Measurements from ENCODE around the gene ZIC5. TPM values are rescaled to one million over a fixed set of nuclear protein-coding genes. Genes with fewer than 3 reads are reported as not detected.

Gene ZIC5
- total and polyA plus RNA-seq, 12 donors = 0.04 TPM; not detected in 11

- no peaks in the 10 kb centered on the region for H3K9me3 ChIP-seq (replicated peaks in 1 of 3)
- peaks cover 10 to 24% of the 10 kb centered on the region in 2 donors for H3K4me1 ChIP-seq (replicated peaks in 1 of 2)
- intact Hi-C loops (cut with DNase I) = no loop called here
- no peak for TF ChIP-seq CTCF (IDR thresholded peaks at IDR 0.05)
- no peak for TF ChIP-seq POLR2A (IDR thresholded peaks at IDR 0.05)
- no peak overlapping the region for H3K27ac ChIP-seq
- 36 to 56% (median 38%) methylated on average over 13 to 19 of the region's 19 CpGs for WGBS, 4 donors
- DNase-seq = peak in 1 of 7 donors; percentile 30
- H3K4me3 ChIP-seq = no peak overlapping the region
- no peaks in the 10 kb centered on the region for H3K36me3 ChIP-seq (replicated peaks in 1 of 2)
- H3K27me3 ChIP-seq = peaks cover 97% of the 10 kb centered on the region
Measured at GRCh38 chr13:99975626-99976025, 4.1 kb upstream of the ZIC5 start.

- Histone ChIP-seq H3K36me3 (replicated peaks in 1 of 2) (no peaks in the 10 kb centered on the region), H3K27me3 (peaks cover 96% of the 10 kb centered on the region), H3K4me3 (no peak overlapping the region), H3K27ac (no peak overlapping the region), H3K4me1 (replicated peaks in 1 of 2) (peaks cover 4 to 18% of the 10 kb centered on the region in 2 donors), H3K9me3 (replicated peaks in 1 of 3) (no peaks in the 10 kb centered on the region)
- whole genome bisulfite sequencing, 4 donors = 11 to 19% (median 14%) methylated on average over 17 to 34 of the region's 34 CpGs
- peak in 1 of 7 donors; percentile 44 for DNase-seq
- intact Hi-C loops (cut with DNase I) = no loop called here
- no peak for TF ChIP-seq POLR2A (IDR thresholded peaks at IDR 0.05)
- TF ChIP-seq CTCF (IDR thresholded peaks at IDR 0.05) = no peak
Measured at GRCh38 chr13:99974939-99975561, 3.5 kb upstream of the ZIC5 start.

GRCh38 chr13:99974296-99974938 lies 2.9 kb upstream of the ZIC5 start:
- no peaks in the 10 kb centered on the region for H3K36me3 ChIP-seq (replicated peaks in 1 of 2)
- intact Hi-C loops (cut with DNase I) = no loop called here
- peaks cover 96% of the 10 kb centered on the region for H3K27me3 ChIP-seq
- H3K4me3 ChIP-seq = no peak overlapping the region
- peaks cover 0 to 17% of the 10 kb centered on the region in 2 donors for H3K4me1 ChIP-seq (replicated peaks in 1 of 2)
- DNase-seq = no peak
- WGBS, 4 donors = 21 to 25% (median 22%) methylated on average over 12 to 18 of the region's 18 CpGs
- H3K27ac ChIP-seq = no peak overlapping the region
- H3K9me3 ChIP-seq (replicated peaks in 1 of 3) = no peaks in the 10 kb centered on the region
- TF ChIP-seq POLR2A (IDR thresholded peaks at IDR 0.05) (no peak), CTCF (IDR thresholded peaks at IDR 0.05) (no peak)

- intact Hi-C loops (cut with DNase I) = no loop called here
- WGBS, 4 donors = 22 to 29% (median 24%) methylated on average over 6 of the region's 6 CpGs
Measured at GRCh38 chr13:99973808-99974185, 2.2 kb upstream of the ZIC5 start.

More at GRCh38 chr13:99973808-99974185, 2.2 kb upstream of the ZIC5 start:
- H3K4me3 ChIP-seq = no peak overlapping the region
- H3K36me3 ChIP-seq (replicated peaks in 1 of 2) = no peaks in the 10 kb centered on the region
- peaks cover 0 to 19% of the 10 kb centered on the region in 2 donors for H3K4me1 ChIP-seq (replicated peaks in 1 of 2)
- no peak overlapping the region for H3K27ac ChIP-seq
- DNase-seq = no peak
- no peak for TF ChIP-seq POLR2A (IDR thresholded peaks at IDR 0.05)
- TF ChIP-seq CTCF (IDR thresholded peaks at IDR 0.05) = no peak
- no peaks in the 10 kb centered on the region for H3K9me3 ChIP-seq (replicated peaks in 1 of 3)
- H3K27me3 ChIP-seq = peaks cover 96% of the 10 kb centered on the region

All from adrenal gland (tissue), 12 donors.